Calu3 (cell line): ENCODE data around the gene SCYL3. TPM values are rescaled to one million over a fixed set of nuclear protein-coding genes. Genes with fewer than 3 reads are reported as not detected.
"Not testable (repeated sequence)": the region's sequence is repeated elsewhere in the genome, so short reads cannot be mapped to it uniquely, and the experiment has no call there.

Experiments used
- BruUV-seq: library from RNA; stranded (reverse); fragments of 400-500 nt; replicated peaks from 2 replicates; lab custom pipeline; 2021; lab: Mats Ljungman, UMichigan
- CTCF ChIA-PET: fragments of 300-600 bp; sonication (Branson Sonifier 250); formaldehyde crosslinking; loops from one replicate; lab custom pipeline; 2022; ENCODE audit warnings: antibody characterized with exemption; lab: Charles Lee
- DNase-seq: peaks from one replicate; pipeline ENCODE4 v3.0.0; 2022
- H3K27ac Mint-ChIP-seq: one replicate; pipeline ENCODE4 v1.8.0; 2022; ENCODE audit warnings: mixed read lengths; ENCODE audit not compliant: unreplicated experiment
- H3K27me3 Mint-ChIP-seq: one replicate; pipeline ENCODE4 v1.8.0; 2022; ENCODE audit warnings: mixed read lengths; ENCODE audit not compliant: unreplicated experiment
- H3K36me3 Mint-ChIP-seq: one replicate; pipeline ENCODE4 v1.8.0; 2022; ENCODE audit warnings: mild to moderate bottlenecking, moderate library complexity, mixed read lengths; ENCODE audit not compliant: insufficient read depth, unreplicated experiment
- H3K4me1 Mint-ChIP-seq: one replicate; pipeline ENCODE4 v1.8.0; 2022; ENCODE audit warnings: mild to moderate bottlenecking, low read depth, mixed read lengths; ENCODE audit not compliant: unreplicated experiment
- H3K4me3 Mint-ChIP-seq: one replicate; pipeline ENCODE4 v1.8.0; 2022; ENCODE audit warnings: mild to moderate bottlenecking, low read depth, moderate library complexity, mixed read lengths; ENCODE audit not compliant: unreplicated experiment
- H3K9me3 Mint-ChIP-seq: one replicate; pipeline ENCODE4 v1.8.0; 2022; ENCODE audit warnings: low read depth, mixed read lengths; ENCODE audit not compliant: unreplicated experiment
- CTCF ChIP-seq: fragments of 200-600 bp; IDR thresholded peaks from one replicate; pipeline ENCODE4 v1.8.0; 2022; ENCODE audit warnings: antibody characterized with exemption; ENCODE audit not compliant: unreplicated experiment
- intact Hi-C: fragments of 100-400 bp; cut with micrococcal nuclease; formaldehyde crosslinking; loops from one replicate; pipeline ENCODE4 v1.10.0; 2022; ENCODE audit not compliant: unreplicated experiment
- total RNA-seq: library from RNA; stranded (reverse); gene quantifications from 2 replicates; pipeline ENCODE4 v1.2.3, GENCODE V29; 2022

The SCYL3 gene
- total RNA-seq, 1 experiment from 2014 or later = 18.3 TPM

- no peak for DNase-seq
- H3K4me1 Mint-ChIP-seq = peaks cover 8% of the 10 kb centered on the region
- peaks cover 8% of the 10 kb centered on the region for H3K9me3 Mint-ChIP-seq
- no peak overlapping the region for H3K4me3 Mint-ChIP-seq
- H3K27ac Mint-ChIP-seq = no peak overlapping the region
- CTCF ChIA-PET = no interaction called here
- no peaks in the 10 kb centered on the region for H3K27me3 Mint-ChIP-seq
- TF ChIP-seq CTCF = no peak
- intact Hi-C loops = no loop called here
- peaks cover 51% of the 10 kb centered on the region for H3K36me3 Mint-ChIP-seq
- BruUV-seq = no TSS peak
Observed at GRCh38 chr1:169868978-169869377, 24.7 kb downstream of the SCYL3 start.

- Mint-ChIP-seq H3K4me1 (peaks cover 8% of the 10 kb centered on the region), H3K36me3 (peaks cover 48% of the 10 kb centered on the region), H3K27me3 (no peaks in the 10 kb centered on the region), H3K4me3 (no peak overlapping the region), H3K9me3 (peaks cover 2% of the 10 kb centered on the region), H3K27ac (no peak overlapping the region)
- CTCF ChIA-PET = no interaction called here
- BruUV-seq = no TSS peak
- no peak for DNase-seq
- TF ChIP-seq CTCF = no peak
- intact Hi-C loops = no loop called here
Observed at GRCh38 chr1:169867012-169867675, 26.6 kb downstream of the SCYL3 start.

DNA sequence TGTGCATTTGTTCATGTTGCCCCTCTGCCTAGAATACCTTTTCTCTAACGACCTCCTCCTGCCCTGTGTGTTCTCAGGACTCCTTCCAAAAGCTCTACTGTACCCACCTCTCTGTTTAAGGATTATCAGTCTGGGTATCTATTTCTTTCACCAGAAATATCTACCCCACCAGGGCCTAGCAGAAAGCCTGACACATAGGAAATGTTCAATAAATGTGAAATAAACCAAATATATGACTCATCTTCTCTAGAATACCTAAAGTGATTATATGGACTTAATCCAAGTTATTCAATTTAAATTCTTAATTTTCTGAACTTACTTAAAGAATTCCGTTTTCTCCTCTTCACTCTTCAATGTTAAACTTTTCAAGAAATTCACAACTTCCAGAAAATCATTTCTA, 27.1 kb downstream of the SCYL3 start:
- DNase-seq = no peak
- Mint-ChIP-seq H3K9me3 (peaks cover 1% of the 10 kb centered on the region), H3K27ac (no peak overlapping the region), H3K27me3 (no peaks in the 10 kb centered on the region), H3K4me3 (no peak overlapping the region), H3K36me3 (peaks cover 46% of the 10 kb centered on the region), H3K4me1 (peaks cover 8% of the 10 kb centered on the region)
- CTCF ChIA-PET = no interaction called here
- intact Hi-C loops = no loop called here
- no peak for TF ChIP-seq CTCF
- no TSS peak for BruUV-seq

GRCh38 chr1:169864531-169864930, 29.2 kb downstream of the SCYL3 start:
- BruUV-seq, H3K9me3 Mint-ChIP-seq, CTCF ChIA-PET, intact Hi-C loops, H3K27me3 Mint-ChIP-seq, H3K4me3 Mint-ChIP-seq, H3K27ac Mint-ChIP-seq, DNase-seq: not testable (repeated sequence)
- peaks cover 51% of the 10 kb centered on the region for H3K36me3 Mint-ChIP-seq
- peaks cover 13% of the 10 kb centered on the region for H3K4me1 Mint-ChIP-seq

GRCh38 chr1:169860750-169861149, 32.9 kb downstream of the SCYL3 start:
- DNase-seq = no peak
- H3K36me3 Mint-ChIP-seq = peaks cover 50% of the 10 kb centered on the region
- H3K27me3 Mint-ChIP-seq = no peaks in the 10 kb centered on the region
- no peaks in the 10 kb centered on the region for H3K9me3 Mint-ChIP-seq
- no peak overlapping the region for H3K27ac Mint-ChIP-seq
- intact Hi-C loops = no loop called here
- BruUV-seq = no TSS peak
- no peak for TF ChIP-seq CTCF
- no peak overlapping the region for H3K4me3 Mint-ChIP-seq
- H3K4me1 Mint-ChIP-seq = peaks cover 8% of the 10 kb centered on the region
- CTCF ChIA-PET = no interaction called here
